ENCODE results near the gene CCNY. TPM values are rescaled to one million over a fixed set of nuclear protein-coding genes. Genes with fewer than 3 reads are reported as not detected.
"Not testable (repeated sequence)": the region's sequence is repeated elsewhere in the genome, so short reads cannot be mapped to it uniquely, and the experiment has no call there.

CCNY gene
- polyA plus RNA-seq, 2 donors = 15.1 TPM

GRCh38 chr10:35409808-35410207, 73.5 kb downstream of the CCNY start:
- H3K27ac ChIP-seq (ENCODE audit: low read depth in 2 of 2, low read length in 1 of 2) = no peak overlapping the region
- H3K4me1 ChIP-seq (ENCODE audit: control insufficient read depth in 2 of 2, insufficient read depth in 2 of 2, low read length in 1 of 2) = peaks cover 2 to 7% of the 10 kb centered on the region in 2 donors
- H3K36me3 ChIP-seq (ENCODE audit: control insufficient read depth in 2 of 2, insufficient read depth in 2 of 2, low read length in 1 of 2) = no peaks in the 10 kb centered on the region

GRCh38 chr10:35412003-35412723, 75.9 kb downstream of the CCNY start:
- Histone ChIP-seq H3K9me3 (ENCODE audit: control insufficient read depth in 2 of 2, insufficient read depth in 1 of 2, low read depth in 1 of 2, low read length in 1 of 2) (no peaks in the 10 kb centered on the region), H3K36me3 (ENCODE audit: control insufficient read depth in 2 of 2, insufficient read depth in 2 of 2, low read length in 1 of 2) (no peaks in the 10 kb centered on the region), H3K4me3 (ENCODE audit: low read depth in 1 of 2, low read length in 2 of 2) (no peak overlapping the region), H3K4me1 (ENCODE audit: control insufficient read depth in 2 of 2, insufficient read depth in 2 of 2, low read length in 1 of 2) (peaks cover 2 to 15% of the 10 kb centered on the region in 2 donors), H3K27ac (ENCODE audit: low read depth in 2 of 2, low read length in 1 of 2) (no peak overlapping the region), H3K27me3 (ENCODE audit: control insufficient read depth in 1 of 2, insufficient read depth in 2 of 2, low read length in 2 of 2) (no peaks in the 10 kb centered on the region)
- WGBS, 2 donors = 79 to 95% methylated on average over 4 of the region's 4 CpGs

More at GRCh38 chr10:35409808-35410207, 73.5 kb downstream of the CCNY start:
- H3K9me3 ChIP-seq (ENCODE audit: control insufficient read depth in 2 of 2, insufficient read depth in 1 of 2, low read depth in 1 of 2, low read length in 1 of 2) = no peaks in the 10 kb centered on the region
- 75 to 89% methylated on average over 1 of the region's 1 CpG for WGBS, 2 donors
- no peak overlapping the region for H3K4me3 ChIP-seq (ENCODE audit: low read depth in 1 of 2, low read length in 2 of 2)
- no peaks in the 10 kb centered on the region for H3K27me3 ChIP-seq (ENCODE audit: control insufficient read depth in 1 of 2, insufficient read depth in 2 of 2, low read length in 2 of 2)

- 89 to 90% methylated on average over 4 of the region's 4 CpGs for WGBS, 2 donors
- H3K36me3 ChIP-seq (ENCODE audit: control insufficient read depth in 2 of 2, insufficient read depth in 2 of 2, low read length in 1 of 2) = no peaks in the 10 kb centered on the region
- H3K9me3 ChIP-seq (ENCODE audit: control insufficient read depth in 2 of 2, insufficient read depth in 1 of 2, low read depth in 1 of 2, low read length in 1 of 2) = no peaks in the 10 kb centered on the region
- peaks cover 2 to 15% of the 10 kb centered on the region in 2 donors for H3K4me1 ChIP-seq (ENCODE audit: control insufficient read depth in 2 of 2, insufficient read depth in 2 of 2, low read length in 1 of 2)
- no peak overlapping the region for H3K27ac ChIP-seq (ENCODE audit: low read depth in 2 of 2, low read length in 1 of 2)
- H3K4me3 ChIP-seq (ENCODE audit: low read depth in 1 of 2, low read length in 2 of 2) = no peak overlapping the region
- no peaks in the 10 kb centered on the region for H3K27me3 ChIP-seq (ENCODE audit: control insufficient read depth in 1 of 2, insufficient read depth in 2 of 2, low read length in 2 of 2)
Measured at GRCh38 chr10:35412900-35413491, 76.7 kb downstream of the CCNY start.

GRCh38 chr10:35413985-35414861, 77.9 kb downstream of the CCNY start:
- no peak overlapping the region for H3K27ac ChIP-seq (ENCODE audit: low read depth in 2 of 2, low read length in 1 of 2)
- H3K27me3 ChIP-seq (ENCODE audit: control insufficient read depth in 1 of 2, insufficient read depth in 2 of 2, low read length in 2 of 2) = no peaks in the 10 kb centered on the region
- H3K9me3 ChIP-seq (ENCODE audit: control insufficient read depth in 2 of 2, insufficient read depth in 1 of 2, low read depth in 1 of 2, low read length in 1 of 2) = no peaks in the 10 kb centered on the region
- 87 to 88% methylated on average over 12 of the region's 12 CpGs for WGBS, 2 donors
- H3K36me3 ChIP-seq (ENCODE audit: control insufficient read depth in 2 of 2, insufficient read depth in 2 of 2, low read length in 1 of 2) = no peaks in the 10 kb centered on the region
- H3K4me3 ChIP-seq (ENCODE audit: low read depth in 1 of 2, low read length in 2 of 2) = no peak overlapping the region
- peaks cover 2 to 12% of the 10 kb centered on the region in 2 donors for H3K4me1 ChIP-seq (ENCODE audit: control insufficient read depth in 2 of 2, insufficient read depth in 2 of 2, low read length in 1 of 2)

- 84 to 87% methylated on average over 5 of the region's 5 CpGs for WGBS, 2 donors
- Histone ChIP-seq H3K9me3 (ENCODE audit: control insufficient read depth in 2 of 2, insufficient read depth in 1 of 2, low read depth in 1 of 2, low read length in 1 of 2) (no peaks in the 10 kb centered on the region), H3K27me3 (ENCODE audit: control insufficient read depth in 1 of 2, insufficient read depth in 2 of 2, low read length in 2 of 2) (no peaks in the 10 kb centered on the region), H3K4me3 (ENCODE audit: low read depth in 1 of 2, low read length in 2 of 2) (no peak overlapping the region), H3K27ac (ENCODE audit: low read depth in 2 of 2, low read length in 1 of 2) (no peak overlapping the region), H3K4me1 (ENCODE audit: control insufficient read depth in 2 of 2, insufficient read depth in 2 of 2, low read length in 1 of 2) (peaks cover 2 to 11% of the 10 kb centered on the region in 2 donors), H3K36me3 (ENCODE audit: control insufficient read depth in 2 of 2, insufficient read depth in 2 of 2, low read length in 1 of 2) (no peaks in the 10 kb centered on the region)
Measured at GRCh38 chr10:35415505-35415904, 79.2 kb downstream of the CCNY start.

- Histone ChIP-seq H3K27ac (ENCODE audit: low read depth in 2 of 2, low read length in 1 of 2) (no peak overlapping the region), H3K9me3 (ENCODE audit: control insufficient read depth in 2 of 2, insufficient read depth in 1 of 2, low read depth in 1 of 2, low read length in 1 of 2) (no peaks in the 10 kb centered on the region), H3K27me3 (ENCODE audit: control insufficient read depth in 1 of 2, insufficient read depth in 2 of 2, low read length in 2 of 2) (no peaks in the 10 kb centered on the region), H3K4me3 (ENCODE audit: low read depth in 1 of 2, low read length in 2 of 2) (no peak overlapping the region), H3K4me1 (ENCODE audit: control insufficient read depth in 2 of 2, insufficient read depth in 2 of 2, low read length in 1 of 2) (peaks cover 4 to 11% of the 10 kb centered on the region in 2 donors), H3K36me3 (ENCODE audit: control insufficient read depth in 2 of 2, insufficient read depth in 2 of 2, low read length in 1 of 2) (no peaks in the 10 kb centered on the region)
- WGBS, 2 donors = 74 to 81% methylated on average over 8 of the region's 8 CpGs
Measured at GRCh38 chr10:35416619-35417312, 80.5 kb downstream of the CCNY start.

- whole genome bisulfite sequencing, 2 donors = 54% methylated on average over 1 of the region's 1 CpG
- no peak overlapping the region for H3K4me3 ChIP-seq (ENCODE audit: low read depth in 1 of 2, low read length in 2 of 2)
- no peaks in the 10 kb centered on the region for H3K27me3 ChIP-seq (ENCODE audit: control insufficient read depth in 1 of 2, insufficient read depth in 2 of 2, low read length in 2 of 2)
- no peaks in the 10 kb centered on the region for H3K36me3 ChIP-seq (ENCODE audit: control insufficient read depth in 2 of 2, insufficient read depth in 2 of 2, low read length in 1 of 2)
- H3K9me3 ChIP-seq (ENCODE audit: control insufficient read depth in 2 of 2, insufficient read depth in 1 of 2, low read depth in 1 of 2, low read length in 1 of 2) = no peaks in the 10 kb centered on the region
- peaks cover 2 to 8% of the 10 kb centered on the region in 2 donors for H3K4me1 ChIP-seq (ENCODE audit: control insufficient read depth in 2 of 2, insufficient read depth in 2 of 2, low read length in 1 of 2)
- H3K27ac ChIP-seq (ENCODE audit: low read depth in 2 of 2, low read length in 1 of 2) = no peak overlapping the region
Measured at GRCh38 chr10:35417313-35417625, 81.0 kb downstream of the CCNY start.

GRCh38 chr10:35417795-35418194, 81.5 kb downstream of the CCNY start:
- Histone ChIP-seq H3K27ac (ENCODE audit: low read depth in 2 of 2, low read length in 1 of 2) (no peak overlapping the region), H3K4me3 (ENCODE audit: low read depth in 1 of 2, low read length in 2 of 2) (no peak overlapping the region), H3K27me3 (ENCODE audit: control insufficient read depth in 1 of 2, insufficient read depth in 2 of 2, low read length in 2 of 2) (no peaks in the 10 kb centered on the region), H3K4me1 (ENCODE audit: control insufficient read depth in 2 of 2, insufficient read depth in 2 of 2, low read length in 1 of 2) (peaks cover 2 to 8% of the 10 kb centered on the region in 2 donors), H3K36me3 (ENCODE audit: control insufficient read depth in 2 of 2, insufficient read depth in 2 of 2, low read length in 1 of 2) (no peaks in the 10 kb centered on the region), H3K9me3 (ENCODE audit: control insufficient read depth in 2 of 2, insufficient read depth in 1 of 2, low read depth in 1 of 2, low read length in 1 of 2) (no peaks in the 10 kb centered on the region)

GRCh38 chr10:35418580-35418979, 82.3 kb downstream of the CCNY start:
- H3K27me3 ChIP-seq (ENCODE audit: control insufficient read depth in 1 of 2, insufficient read depth in 2 of 2, low read length in 2 of 2); H3K9me3 ChIP-seq (ENCODE audit: control insufficient read depth in 2 of 2, insufficient read depth in 1 of 2, low read depth in 1 of 2, low read length in 1 of 2); H3K4me3 ChIP-seq (ENCODE audit: low read depth in 1 of 2, low read length in 2 of 2); H3K27ac ChIP-seq (ENCODE audit: low read depth in 2 of 2, low read length in 1 of 2); H3K36me3 ChIP-seq (ENCODE audit: control insufficient read depth in 2 of 2, insufficient read depth in 2 of 2, low read length in 1 of 2); H3K4me1 ChIP-seq (ENCODE audit: control insufficient read depth in 2 of 2, insufficient read depth in 2 of 2, low read length in 1 of 2): not testable (repeated sequence)
- 97 to 98% methylated on average over 10 of the region's 10 CpGs for WGBS, 2 donors
